Thyroid gland (tissue), 4 donors: ENCODE data around the gene NAP1L5.

Source experiments
- CTCF ChIP-seq, 6 experiments: fragments of 200-600 bp in 3 of 6; fragments of 450-650 bp in 3 of 6; sonication (generic) in 3 of 6; IDR thresholded peaks; one replicate each; pipeline ENCODE4 v1.5.1; 2016 to 2019; ENCODE audit warnings: antibody characterized with exemption in 6 of 6, mild to moderate bottlenecking in 2 of 6, inconsistent platforms in 1 of 6, moderate library complexity in 1 of 6
- POLR2A ChIP-seq, 2 donors: fragments of 450-650 bp; IDR thresholded peaks; one replicate each; pipeline ENCODE4 v1.6.1; 2017; ENCODE audit warnings: antibody characterized with exemption in 2 of 2, mild to moderate bottlenecking in 2 of 2, moderate library complexity in 1 of 2

- TF ChIP-seq POLR2A (IDR thresholded peaks at IDR 0.05) (no peak), CTCF (IDR thresholded peaks at IDR 0.05) (no peak)
Observed at GRCh38 chr4:88736264-88736663, 38.6 kb upstream of the NAP1L5 start.
